CD4-positive, alpha-beta T cell (primary cell): ENCODE data around the gene GPATCH3. TPM values are rescaled to one million over a fixed set of nuclear protein-coding genes. Genes with fewer than 3 reads are reported as not detected.
A peak's percentile ranks its signal among the peaks of the same experiment; 100 is the strongest.
"Not testable (repeated sequence)": the region's sequence is repeated elsewhere in the genome, so short reads cannot be mapped to it uniquely, and the experiment has no call there.

Experiments
- ATAC-seq: fragments of 200-7000 bp; cut with Tn5 transposase; one replicate; pipeline ENCODE4 v1.10.0; 2022; ENCODE audit warnings: mild to moderate bottlenecking; ENCODE audit not compliant: poor library complexity
- CTCF ChIA-PET: fragments of 350-600 bp; sonication (Branson Sonifier 250); formaldehyde crosslinking; loops from one replicate; lab custom pipeline; 2021; ENCODE audit warnings: antibody characterized with exemption, inconsistent platforms; lab: Charles Lee
- POLR2A ChIA-PET: fragments of 350-600 bp; sonication (Branson Sonifier 250); formaldehyde crosslinking; loops from one replicate; lab custom pipeline; 2021; ENCODE audit warnings: antibody characterized with exemption, inconsistent platforms; lab: Charles Lee
- DNase-seq, 14 experiments: peaks; one replicate each; pipeline ENCODE4 v3.0.0-alpha.2; 2013 to 2020; ENCODE audit warnings: mixed read lengths in 2 of 14
- H3K27ac ChIP-seq, 2 donors: one replicate each; pipeline versions ENCODE4 v1.5.1 to v1.7.0; 2013; ENCODE audit warnings: low read length in 2 of 2, low read depth in 1 of 2, mild to moderate bottlenecking in 1 of 2
- H3K27me3 ChIP-seq, 2 experiments: 1 replicate in 1 of 2; 2 replicates in 1 of 2; pipeline versions ENCODE4 v1.6.1 to v1.7.0; 2013; ENCODE audit warnings: low read length in 2 of 2, control low read depth in 1 of 2, mild to moderate bottlenecking in 1 of 2, moderate library complexity in 1 of 2; ENCODE audit not compliant: insufficient read depth in 2 of 2, control insufficient read depth in 1 of 2
- H3K36me3 ChIP-seq: one replicate; pipeline ENCODE4 v1.6.1; 2013; ENCODE audit warnings: low read length, control low read depth; ENCODE audit not compliant: insufficient read depth
- H3K4me1 ChIP-seq: one replicate; pipeline ENCODE4 v1.6.1; 2013; ENCODE audit warnings: low read length, control low read depth; ENCODE audit not compliant: insufficient read depth
- H3K4me3 ChIP-seq: one replicate; pipeline ENCODE4 v1.5.1; 2013; ENCODE audit warnings: mild to moderate bottlenecking, low read length, moderate library complexity
- H3K9me3 ChIP-seq, 2 experiments: 1 replicate in 1 of 2; 2 replicates in 1 of 2; pipeline versions ENCODE4 v1.6.1 to v1.7.0; 2013; ENCODE audit warnings: low read length in 2 of 2, mild to moderate bottlenecking in 2 of 2, control low read depth in 1 of 2, moderate library complexity in 1 of 2; ENCODE audit not compliant: control insufficient read depth in 1 of 2, insufficient read depth in 1 of 2
- H3K27ac Mint-ChIP-seq: one replicate; pipeline ENCODE4 v1.8.0; 2020; ENCODE audit warnings: mixed read lengths
- H3K27me3 Mint-ChIP-seq: one replicate; pipeline ENCODE4 v1.8.0; 2021; ENCODE audit warnings: mixed read lengths
- H3K36me3 Mint-ChIP-seq: one replicate; pipeline ENCODE4 v1.8.0; 2021; ENCODE audit warnings: low read depth, mixed read lengths
- H3K4me1 Mint-ChIP-seq: one replicate; pipeline ENCODE4 v1.8.0; 2021; ENCODE audit warnings: low read depth, mixed read lengths
- H3K4me3 Mint-ChIP-seq: one replicate; pipeline ENCODE4 v1.8.0; 2020; ENCODE audit warnings: mild to moderate bottlenecking, mixed read lengths
- H3K9me3 Mint-ChIP-seq: one replicate; pipeline ENCODE4 v1.8.0; 2020; ENCODE audit warnings: mixed read lengths
- intact Hi-C, 2 experiments: fragments of 100-400 bp; cut with DNase I in 1 of 2; cut with micrococcal nuclease in 1 of 2; formaldehyde crosslinking; loops; one replicate each; pipeline versions ENCODE4 v1.15.1 to v1.9.0; 2023 to 2025; cut with DNase I, micrococcal nuclease
- total RNA-seq, 174 experiments: library from RNA in 2 of 174; stranded (reverse) in 2 of 174; gene quantifications; one replicate each; pipeline ENCODE4 v1.2.3 and lab custom pipeline; 2021 to 2026
- TF ChIP-seq, protein P1 (sequence below): fragments of 200-600 bp; IDR thresholded peaks from one replicate; pipeline ENCODE4 v1.8.0; 2022; ENCODE audit warnings: antibody characterized with exemption, mild to moderate bottlenecking

The GPATCH3 gene
- total RNA-seq, 2 experiments from 2014 or later, result 30.2 to 32.4 TPM

- Histone ChIP-seq H3K4me1 (peaks cover 31% of the 10 kb centered on the region), H3K9me3 (no peaks in the 10 kb centered on the region), H3K4me3 (no peak overlapping the region), H3K27me3 (no peaks in the 10 kb centered on the region), H3K27ac (no peak overlapping the region), H3K36me3 (peaks cover 61% of the 10 kb centered on the region)
- TF ChIP-seq, protein P1, sequence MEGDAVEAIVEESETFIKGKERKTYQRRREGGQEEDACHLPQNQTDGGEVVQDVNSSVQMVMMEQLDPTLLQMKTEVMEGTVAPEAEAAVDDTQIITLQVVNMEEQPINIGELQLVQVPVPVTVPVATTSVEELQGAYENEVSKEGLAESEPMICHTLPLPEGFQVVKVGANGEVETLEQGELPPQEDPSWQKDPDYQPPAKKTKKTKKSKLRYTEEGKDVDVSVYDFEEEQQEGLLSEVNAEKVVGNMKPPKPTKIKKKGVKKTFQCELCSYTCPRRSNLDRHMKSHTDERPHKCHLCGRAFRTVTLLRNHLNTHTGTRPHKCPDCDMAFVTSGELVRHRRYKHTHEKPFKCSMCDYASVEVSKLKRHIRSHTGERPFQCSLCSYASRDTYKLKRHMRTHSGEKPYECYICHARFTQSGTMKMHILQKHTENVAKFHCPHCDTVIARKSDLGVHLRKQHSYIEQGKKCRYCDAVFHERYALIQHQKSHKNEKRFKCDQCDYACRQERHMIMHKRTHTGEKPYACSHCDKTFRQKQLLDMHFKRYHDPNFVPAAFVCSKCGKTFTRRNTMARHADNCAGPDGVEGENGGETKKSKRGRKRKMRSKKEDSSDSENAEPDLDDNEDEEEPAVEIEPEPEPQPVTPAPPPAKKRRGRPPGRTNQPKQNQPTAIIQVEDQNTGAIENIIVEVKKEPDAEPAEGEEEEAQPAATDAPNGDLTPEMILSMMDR, result no peak
- POLR2A ChIA-PET, result interaction anchor here (1.4 to 3.4 kb wide), 3 partner anchors 11 to 412 kb away, joined by 3 to 82 read pairs (median 36); partner anchors contain the start of gene GPATCH3
- intact Hi-C loops, result no loop called here
- peak overlapping the region; percentile 96 for H3K4me3 Mint-ChIP-seq
- ATAC-seq (no peak), DNase-seq (no peak)
- CTCF ChIA-PET, result interaction anchor here (1.0 kb wide), 1 partner anchor 23 kb away, joined by 3 read pairs; no protein-coding TSS in a partner anchor
- H3K27ac Mint-ChIP-seq, result peak overlapping the region; percentile 97
- peaks cover 44% of the 10 kb centered on the region for H3K4me1 Mint-ChIP-seq
- no peaks in the 10 kb centered on the region for H3K9me3 Mint-ChIP-seq
- H3K36me3 Mint-ChIP-seq, result peaks cover 88% of the 10 kb centered on the region
- no peaks in the 10 kb centered on the region for H3K27me3 Mint-ChIP-seq
Observed at GRCh38 chr1:26888231-26888630, 12.0 kb downstream of the GPATCH3 start.

- Mint-ChIP-seq H3K4me3 (peak overlapping the region; percentile 90), H3K36me3 (peaks cover 88% of the 10 kb centered on the region)
Observed at GRCh38 chr1:26887125-26887524, 13.1 kb downstream of the GPATCH3 start.

GRCh38 chr1:26882696-26883463 is 17.4 kb downstream of the GPATCH3 start:
- no peaks in the 10 kb centered on the region for H3K27me3 Mint-ChIP-seq
- H3K4me1 ChIP-seq, result peaks cover 4% of the 10 kb centered on the region
- H3K36me3 ChIP-seq, result peaks cover 88% of the 10 kb centered on the region
- H3K4me1 Mint-ChIP-seq, result peaks cover 14% of the 10 kb centered on the region
- no peak overlapping the region for H3K4me3 ChIP-seq
- ATAC-seq (no peak), DNase-seq (no peak)
- H3K9me3 Mint-ChIP-seq, result no peaks in the 10 kb centered on the region
- TF ChIP-seq, protein P1, result no peak
- no peak overlapping the region for H3K4me3 Mint-ChIP-seq
- intact Hi-C loops, result no loop called here
- H3K36me3 Mint-ChIP-seq, result peaks cover 86% of the 10 kb centered on the region
- ChIA-PET CTCF (interaction anchor here (0.9 to 1.1 kb wide), 2 partner anchors 24 to 281 kb away, joined by 3 read pairs; no protein-coding TSS in a partner anchor), POLR2A (interaction anchor here (1.0 kb wide), 1 partner anchor 18 kb away, joined by 3 read pairs; no protein-coding TSS in a partner anchor)
- no peak overlapping the region for H3K27ac Mint-ChIP-seq
- no peaks in the 10 kb centered on the region for H3K9me3 ChIP-seq
- no peaks in the 10 kb centered on the region for H3K27me3 ChIP-seq
- no peak overlapping the region for H3K27ac ChIP-seq

More at GRCh38 chr1:26887125-26887524, 13.1 kb downstream of the GPATCH3 start:
- Histone ChIP-seq H3K27me3 (no peaks in the 10 kb centered on the region), H3K4me1 (peaks cover 31% of the 10 kb centered on the region), H3K36me3 (peaks cover 61% of the 10 kb centered on the region), H3K27ac (no peak overlapping the region), H3K9me3 (no peaks in the 10 kb centered on the region), H3K4me3 (no peak overlapping the region)
- intact Hi-C loops, result no loop called here
- POLR2A ChIA-PET, result interaction anchor here (1.3 kb wide), 1 partner anchor 22 kb away, joined by 6 read pairs; no protein-coding TSS in a partner anchor
- no peak for ATAC-seq
- H3K27ac Mint-ChIP-seq, result peak overlapping the region; percentile 75
- peaks cover 44% of the 10 kb centered on the region for H3K4me1 Mint-ChIP-seq
- TF ChIP-seq, protein P1, result peak; percentile 31
- H3K27me3 Mint-ChIP-seq, result no peaks in the 10 kb centered on the region
- peak in 3 of 14 experiments; percentile 32 to 56 (median 49) for DNase-seq
- no peaks in the 10 kb centered on the region for H3K9me3 Mint-ChIP-seq
- CTCF ChIA-PET, result interaction anchor here (1.1 to 1.6 kb wide), 4 partner anchors 12 to 32 kb away, joined by 3 to 4 read pairs (median 4); no protein-coding TSS in a partner anchor

DNA sequence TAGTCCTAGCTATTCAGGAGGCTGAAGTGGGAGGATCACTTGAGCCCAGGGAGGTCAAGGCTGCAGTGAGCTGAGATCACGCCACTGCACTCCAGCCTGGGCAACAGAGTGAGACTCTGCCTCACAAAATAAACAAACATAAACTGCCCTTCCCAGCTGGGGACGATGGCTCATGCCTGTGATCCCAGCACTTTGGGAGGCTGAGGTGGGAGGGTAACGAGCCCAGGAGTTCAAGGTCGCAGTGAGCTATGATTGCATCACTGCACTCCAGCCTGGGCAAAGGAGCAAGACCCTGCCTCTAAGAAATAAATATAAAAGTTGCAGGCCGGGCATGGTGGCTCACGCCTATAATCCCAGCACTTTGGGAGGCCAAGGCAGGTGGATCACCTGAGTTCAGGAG is 18.7 kb downstream of the GPATCH3 start:
- H3K36me3 ChIP-seq, result peaks cover 91% of the 10 kb centered on the region
- H3K27ac Mint-ChIP-seq, H3K27me3 Mint-ChIP-seq: not testable (repeated sequence)

More for the DNA sequence above, 18.7 kb downstream of the GPATCH3 start:
- H3K4me1 Mint-ChIP-seq, DNase-seq, H3K4me3 Mint-ChIP-seq, POLR2A ChIA-PET, H3K4me3 ChIP-seq, H3K9me3 ChIP-seq, ATAC-seq, intact Hi-C loops, H3K27me3 ChIP-seq, H3K27ac ChIP-seq, H3K4me1 ChIP-seq, H3K9me3 Mint-ChIP-seq: not testable (repeated sequence)
- peaks cover 80% of the 10 kb centered on the region for H3K36me3 Mint-ChIP-seq
- CTCF ChIA-PET, result interaction anchor here (1.1 to 1.3 kb wide), 3 partner anchors 8 to 279 kb away, joined by 3 to 5 read pairs (median 4); partner anchors contain the start of gene GPN2
